HCT116 (cell line): ENCODE data around the gene SHOC2. TPM values are rescaled to one million over a fixed set of nuclear protein-coding genes. Genes with fewer than 3 reads are reported as not detected.

Source experiments
- ATAC-seq: fragments of 200-7000 bp; cut with Tn5 transposase; 2 replicates; pipeline ENCODE4 v1.9.1; 2020; ENCODE audit warnings: mild to moderate bottlenecking, moderate library complexity
- BruUV-seq: library from RNA; stranded (reverse); fragments of 400-500 nt; replicated peaks from 2 replicates; lab custom pipeline; 2021; lab: Mats Ljungman, UMichigan
- CTCF ChIA-PET: fragments of 300-600 bp; sonication (Branson Sonifier 250); formaldehyde crosslinking; loops from one replicate; lab custom pipeline; 2021; ENCODE audit warnings: antibody characterized with exemption; lab: Charles Lee
- POLR2A ChIA-PET: fragments of 300-600, 350-600 bp; sonication (Branson Sonifier 250); formaldehyde crosslinking; loops from one replicate; lab custom pipeline; 2021; ENCODE audit warnings: antibody characterized with exemption; lab: Charles Lee
- RAD21 ChIA-PET, 2 experiments: fragments of 300-600 bp; sonication (Branson Sonifier 250); formaldehyde crosslinking; loops; one replicate each; lab custom pipeline; 2023; ENCODE audit warnings: low total read pairs in 2 of 2; ENCODE audit not compliant: uncharacterized antibody in 2 of 2, unreplicated experiment in 2 of 2, low non-redundant PET in 1 of 2; lab: Charles Lee
- DNase-seq: peaks from one replicate; pipeline ENCODE4 v3.0.0-alpha.2; 2010; ENCODE audit warnings: low read depth, low spot score
- H2AFZ ChIP-seq: fragments of 200-600 bp; shearing (Covaris generic), sonication (generic); 2 replicates; pipeline ENCODE4 v1.6.1; 2017; ENCODE audit warnings: low read depth, mixed run types, mixed read lengths, antibody characterized with exemption, low read length; ENCODE audit not compliant: poor library complexity, severe bottlenecking
- H3K27ac ChIP-seq: 2 replicates; pipeline ENCODE4 v1.5.1; 2012; ENCODE audit warnings: low read depth, low read length
- H3K27me3 ChIP-seq: fragments of 200-600 bp; sonication (generic); 2 replicates; pipeline ENCODE4 v1.6.1; 2016; ENCODE audit warnings: mixed run types, low read length, mixed read lengths; ENCODE audit not compliant: insufficient read depth
- H3K36me3 ChIP-seq, 2 experiments: fragments of 200-500 bp in 1 of 2; fragments of 200-600 bp in 1 of 2; sonication (Bioruptor generic) in 1 of 2; sonication (generic) in 1 of 2; 2 replicates each; pipeline versions ENCODE4 v1.5.1 to v1.6.1; 2014 to 2016; ENCODE audit warnings: low read length in 2 of 2, inconsistent platforms in 1 of 2, mixed read lengths in 1 of 2, mixed run types in 1 of 2; ENCODE audit not compliant: insufficient read depth in 2 of 2, control insufficient read depth in 1 of 2
- H3K4me1 ChIP-seq, 2 experiments: fragments of 200-600 bp in 1 of 2; sonication (generic) in 1 of 2; 2 replicates each; pipeline versions ENCODE4 v1.5.1 to v1.6.1; 2012 to 2017; ENCODE audit warnings: low read length in 2 of 2, inconsistent platforms in 1 of 2, mild to moderate bottlenecking in 1 of 2, mixed read lengths in 1 of 2, mixed run types in 1 of 2, moderate library complexity in 1 of 2; ENCODE audit not compliant: insufficient read depth in 2 of 2, control insufficient read depth in 1 of 2
- H3K4me2 ChIP-seq: fragments of 200-600 bp; sonication (generic); 2 replicates; pipeline ENCODE4 v1.6.1; 2017; ENCODE audit warnings: mixed run types, low read length, mixed read lengths
- H3K4me3 ChIP-seq, 2 experiments: fragments of 200-600 bp in 1 of 2; sonication (generic) in 1 of 2; replicated peaks in 1 of 2; 2 replicates each; pipeline ENCODE4 v1.5.1; 2011 to 2016; ENCODE audit warnings: low read length in 2 of 2, control low read depth in 1 of 2, low read depth in 1 of 2, mild to moderate bottlenecking in 1 of 2, mixed read lengths in 1 of 2, mixed run types in 1 of 2
- H3K79me2 ChIP-seq: fragments of 200-600 bp; sonication (generic); 2 replicates; pipeline ENCODE4 v1.6.1; 2017; ENCODE audit warnings: mild to moderate bottlenecking, mixed run types, low read length, moderate library complexity, mixed read lengths; ENCODE audit not compliant: insufficient read depth
- H3K9ac ChIP-seq: fragments of 200-600 bp; sonication (generic); 2 replicates; pipeline ENCODE4 v1.6.1; 2016; ENCODE audit warnings: low read length, mixed read lengths
- H3K9me2 ChIP-seq: fragments of 200-600 bp; sonication (generic), shearing (Covaris generic); 2 replicates; pipeline ENCODE4 v1.6.1; 2017; ENCODE audit warnings: mixed run types, mild to moderate bottlenecking, moderate library complexity; ENCODE audit not compliant: insufficient read depth
- H3K9me3 ChIP-seq, 2 experiments: fragments of 200-500 bp in 1 of 2; fragments of 200-600 bp in 1 of 2; sonication (Bioruptor generic) in 1 of 2; sonication (generic) in 1 of 2; 2 replicates each; pipeline ENCODE4 v1.6.1; 2014 to 2017; ENCODE audit warnings: low read length in 2 of 2, mixed read lengths in 2 of 2, inconsistent platforms in 1 of 2, low read depth in 1 of 2, mild to moderate bottlenecking in 1 of 2, mixed run types in 1 of 2, moderate library complexity in 1 of 2; ENCODE audit not compliant: control insufficient read depth in 1 of 2, insufficient read depth in 1 of 2
- H4K20me1 ChIP-seq: fragments of 200-600 bp; sonication (generic), shearing (Covaris generic); 2 replicates; pipeline ENCODE4 v1.6.1; 2017; ENCODE audit warnings: mixed run types, mild to moderate bottlenecking, moderate library complexity; ENCODE audit not compliant: insufficient read depth
- ATF3 ChIP-seq: IDR thresholded peaks from 2 replicates; pipeline ENCODE4 v1.6.1; 2012
- CBX3 ChIP-seq: IDR thresholded peaks from 2 replicates; pipeline ENCODE4 v1.6.1; 2012; ENCODE audit warnings: low read depth
- CEBPB ChIP-seq: IDR thresholded peaks from 2 replicates; pipeline ENCODE4 v1.6.1; 2012; ENCODE audit warnings: low read depth
- CTCF ChIP-seq, 3 experiments: fragments of 200-600 bp in 1 of 3; sonication (generic) in 1 of 3; IDR thresholded peaks in 2 of 3; conservative IDR thresholded peaks in 1 of 3; 2 replicates each; pipeline ENCODE4 v1.5.1; 2012 to 2017; ENCODE audit warnings: low read depth in 2 of 3, low read length in 2 of 3, antibody characterized with exemption in 1 of 3, borderline replicate concordance in 1 of 3, control low read depth in 1 of 3, mild to moderate bottlenecking in 1 of 3, mixed read lengths in 1 of 3, mixed run types in 1 of 3, moderate library complexity in 1 of 3; ENCODE audit not compliant: insufficient read depth in 1 of 3
- EGR1 ChIP-seq: IDR thresholded peaks from 2 replicates; pipeline ENCODE4 v1.6.1; 2012; ENCODE audit warnings: low read depth
- ELF1 ChIP-seq: IDR thresholded peaks from 2 replicates; pipeline ENCODE4 v1.6.1; 2012; ENCODE audit warnings: low read depth, borderline replicate concordance
- EZH2 ChIP-seq: fragments of 200-600 bp; sonication (generic); IDR thresholded peaks from 2 replicates; pipeline ENCODE4 v1.6.1; 2017; ENCODE audit warnings: antibody characterized with exemption, mixed run types
- EZH2phosphoT487 ChIP-seq: fragments of 200-600 bp; IDR thresholded peaks from 2 replicates; pipeline ENCODE4 v1.6.1; 2018; ENCODE audit warnings: antibody characterized with exemption, borderline replicate concordance
- FOSL1 ChIP-seq: IDR thresholded peaks from 2 replicates; pipeline ENCODE4 v1.6.1; 2012; ENCODE audit warnings: low read depth
- JUND ChIP-seq: IDR thresholded peaks from 2 replicates; pipeline ENCODE4 v1.6.1; 2012
- MAX ChIP-seq: IDR thresholded peaks from 2 replicates; pipeline ENCODE4 v1.6.1; 2012
- POLR2A ChIP-seq: IDR thresholded peaks from 2 replicates; pipeline ENCODE4 v1.7.0; 2011; ENCODE audit warnings: borderline replicate concordance; ENCODE audit not compliant: insufficient read depth, insufficient read length; ENCODE audit errors: extremely low read depth
- POLR2AphosphoS5 ChIP-seq: IDR thresholded peaks from 2 replicates; pipeline ENCODE4 v1.6.1; 2011; ENCODE audit warnings: mild to moderate bottlenecking, low read depth, low read length, moderate library complexity
- RAD21 ChIP-seq: IDR thresholded peaks from 2 replicates; pipeline ENCODE4 v1.6.1; 2012; ENCODE audit warnings: low read depth, mild to moderate bottlenecking
- SIN3A ChIP-seq: IDR thresholded peaks from 2 replicates; pipeline ENCODE4 v1.6.1; 2012; ENCODE audit warnings: low read depth
- SP1 ChIP-seq: IDR thresholded peaks from 2 replicates; pipeline ENCODE4 v1.6.1; 2012; ENCODE audit warnings: low read depth
- SRF ChIP-seq: IDR thresholded peaks from 2 replicates; pipeline ENCODE4 v1.6.1; 2012; ENCODE audit warnings: low read depth
- TCF7L2 ChIP-seq: IDR thresholded peaks from 2 replicates; pipeline ENCODE4 v1.7.0; 2011; ENCODE audit warnings: borderline replicate concordance, inconsistent platforms; ENCODE audit not compliant: insufficient read depth, insufficient read length; ENCODE audit errors: extremely low read depth
- YY1 ChIP-seq: IDR thresholded peaks from 2 replicates; pipeline ENCODE4 v1.6.1; 2011; ENCODE audit warnings: low read length, low read depth, moderate library complexity, mild to moderate bottlenecking; ENCODE audit not compliant: insufficient replicate concordance; ENCODE audit errors: extremely low read depth
- ZBTB33 ChIP-seq: IDR thresholded peaks from 2 replicates; pipeline ENCODE4 v1.6.1; 2011; ENCODE audit warnings: mild to moderate bottlenecking, low read length, moderate library complexity; ENCODE audit not compliant: insufficient replicate concordance; ENCODE audit errors: extremely low read depth
- ZFX ChIP-seq: fragments of 450-650 bp; IDR thresholded peaks from 2 replicates; pipeline ENCODE4 v1.6.1; 2017
- ZNF274 ChIP-seq: fragments of 200-500 bp; sonication (Bioruptor generic); IDR thresholded peaks from 2 replicates; pipeline ENCODE4 v1.6.1; 2014; ENCODE audit warnings: mild to moderate bottlenecking, low read depth, low read length, inconsistent platforms
- intact Hi-C: fragments of 100-400 bp; cut with micrococcal nuclease; formaldehyde crosslinking; loops from 2 replicates; pipeline ENCODE4 v1.10.0; 2022
- total RNA-seq: library from RNA; stranded (reverse); gene quantifications from one replicate; pipeline ENCODE4 v1.2.1, GENCODE V29; 2021; ENCODE audit not compliant: unreplicated experiment

The SHOC2 gene
- total RNA-seq, 1 experiment from 2014 or later: 39.5 TPM

- no peak overlapping the region for H3K27ac ChIP-seq
- ChIA-PET CTCF (interaction anchor here (0.9 to 1.5 kb wide), 3 partner anchors 8 to 22 kb away, joined by 3 to 10 read pairs (median 4); partner anchors contain the start of gene BBIP1), POLR2A (interaction anchor here (0.6 to 5.0 kb wide), 4 partner anchors 8 to 128 kb away, joined by 3 to 35 read pairs (median 3); partner anchors contain the start of genes BBIP1 and SHOC2), RAD21 (no interaction called here)
- DNase-seq: peak; percentile 48
- no peaks in the 10 kb centered on the region for H3K9me3 ChIP-seq
- peak overlapping the region; percentile 32 for H3K4me2 ChIP-seq
- H3K9me2 ChIP-seq: no peaks in the 10 kb centered on the region
- H4K20me1 ChIP-seq: no peaks in the 10 kb centered on the region
- H3K36me3 ChIP-seq: no peaks in the 10 kb centered on the region; a peak in 1 of 4 replicates
- peaks cover 0 to 11% of the 10 kb centered on the region in 2 experiments; a peak in 2 of 4 replicates for H3K4me1 ChIP-seq
- H3K79me2 ChIP-seq: no peaks in the 10 kb centered on the region
- intact Hi-C loops: no loop called here
- no peaks in the 10 kb centered on the region for H3K27me3 ChIP-seq
- H3K9ac ChIP-seq: no peak overlapping the region
- H3K4me3 ChIP-seq: no peak overlapping the region
- no peak overlapping the region for H2AFZ ChIP-seq
- BruUV-seq: TSS peak; percentile 89
- no peak; the same call in 1 of the 2 replicates for ATAC-seq
- TF ChIP-seq POLR2AphosphoS5: peak; percentile 79
- TF ChIP-seq JUND: peak; percentile 53; the same call in 1 of the 2 replicates
- peak; percentile 20; the same call in 1 of the 2 replicates for TF ChIP-seq SRF
- TF ChIP-seq EZH2phosphoT487: no peak
- TF ChIP-seq ATF3: peak; percentile 89
- TF ChIP-seq ELF1: no peak
- no peak for TF ChIP-seq SIN3A
- TF ChIP-seq CTCF (IDR thresholded peaks at IDR 0.05 in 2 of 3, conservative IDR thresholded peaks at IDR 0.05 in 1 of 3; ENCODE audit: borderline replicate concordance in 1 of 3, insufficient read depth in 1 of 3, low read depth in 2 of 3, low read length in 2 of 3): no peak
- TF ChIP-seq MAX: peak; percentile 45
- TF ChIP-seq RAD21: no peak
- TF ChIP-seq CEBPB: peak; percentile 99
- no peak for TF ChIP-seq ZBTB33
- peak; percentile 22; the same call in 1 of the 2 replicates for TF ChIP-seq CBX3
- no peak for TF ChIP-seq ZFX
- TF ChIP-seq SP1: peak; percentile 77
- no peak for TF ChIP-seq ZNF274
- peak; percentile 76 for TF ChIP-seq FOSL1
- no peak for TF ChIP-seq POLR2A
- TF ChIP-seq EGR1: peak; percentile 90
- TF ChIP-seq YY1: no peak
- TF ChIP-seq EZH2: no peak
- no peak for TF ChIP-seq TCF7L2
These were observed 17.2 kb upstream of the SHOC2 start for GRCh38 chr10:110901954-110902819.
